Psoas muscle (tissue), 8 donors: Measurements from ENCODE around the gene IRAK1. TPM values are rescaled to one million over a fixed set of nuclear protein-coding genes. Genes with fewer than 3 reads are reported as not detected.
A peak's percentile ranks its signal among the peaks of the same experiment; 100 is the strongest.

Experiments used
- ATAC-seq, 4 donors: fragments of 200-7000 bp; cut with Tn5 transposase; one replicate each; pipeline ENCODE4 v1.9.1; 2020; ENCODE audit warnings: moderate library complexity in 3 of 4, mild to moderate bottlenecking in 2 of 4
- DNase-seq, 2 donors: peaks; one replicate each; pipeline ENCODE4 v3.0.0-alpha.2; 2020
- H3K27ac ChIP-seq: fragments of 200-600 bp; one replicate; pipeline ENCODE4 v1.8.0; 2022
- H3K27me3 ChIP-seq, 3 donors: fragments of 200-600 bp in 1 of 3; one replicate each; pipeline versions ENCODE4 v1.6.1 to v1.8.0; 2013 to 2022; ENCODE audit warnings: low read length in 2 of 3, mild to moderate bottlenecking in 2 of 3, moderate library complexity in 1 of 3; ENCODE audit not compliant: insufficient read depth in 3 of 3
- H3K36me3 ChIP-seq, 2 donors: fragments of 200-600 bp in 1 of 2; one replicate each; pipeline versions ENCODE4 v1.6.1 to v1.8.0; 2013 to 2022; ENCODE audit warnings: low read depth in 1 of 2, mild to moderate bottlenecking in 1 of 2, moderate library complexity in 1 of 2; ENCODE audit not compliant: insufficient read depth in 1 of 2
- H3K4me1 ChIP-seq: fragments of 200-600 bp; one replicate; pipeline ENCODE4 v1.8.0; 2022
- H3K4me3 ChIP-seq: fragments of 200-600 bp; one replicate; pipeline ENCODE4 v1.8.0; 2022; ENCODE audit warnings: mild to moderate bottlenecking
- H3K9me3 ChIP-seq: fragments of 200-600 bp; one replicate; pipeline ENCODE4 v1.8.0; 2022
- WGBS, 3 donors: extraction: QIAGEN DNeasy Blood & Tissue Kit; methylation state at CpG; one replicate each; pipeline versions ENCODE4 v1.1.6 to v1.1.7; 2013; 5-methylcytosine and 5-hydroxymethylcytosine counted together
- intact Hi-C, 2 donors: fragments of 100-400 bp; cut with DNase I; formaldehyde crosslinking; loops; one replicate each; pipeline versions ENCODE4 v1.11.0 to v1.14.2; 2022
- polyA plus RNA-seq, 3 donors: library from polyadenylated mRNA; stranded (reverse); fragments of 200-250 nt; gene quantifications; one replicate each; pipeline ENCODE4 v1.2.3, GENCODE V29; 2013
- total RNA-seq, 4 donors: library from RNA; stranded (reverse); fragmentation: NEBNext Ultra II Directional in 2 of 4; extraction: Animal tissue kit (Norgen Biotek cat#: 25700) in 2 of 4; gene quantifications; one replicate each; pipeline versions ENCODE4 v1.2.1 to v1.2.4, GENCODE V29; 2021 to 2023
- TF ChIP-seq, protein P1 (sequence below): fragments of 200-600 bp; IDR thresholded peaks from one replicate; pipeline ENCODE4 v1.8.0; 2022; ENCODE audit warnings: antibody characterized with exemption
- donor health status: healthy with polysubstance abuse.
- donor health status: DM: no; HTN: no; CAD: no; lungs with moderate emphysema.
- donor health status: Bipolar disorder and iron deficiency.
- donor health status: healthy.
- donor health status: DM: yes; HTN: yes; CAD: no.
- donor health status: DM: no; HTN: no; CAD: no.
- donor health status: DM: no; HTN: no; CAD: no.
- donor health status: DM: yes; HTN: yes; CAD: no.

Gene IRAK1
- total and polyA plus RNA-seq, 7 donors: 56.1 to 368 (median 127) TPM

DNA sequence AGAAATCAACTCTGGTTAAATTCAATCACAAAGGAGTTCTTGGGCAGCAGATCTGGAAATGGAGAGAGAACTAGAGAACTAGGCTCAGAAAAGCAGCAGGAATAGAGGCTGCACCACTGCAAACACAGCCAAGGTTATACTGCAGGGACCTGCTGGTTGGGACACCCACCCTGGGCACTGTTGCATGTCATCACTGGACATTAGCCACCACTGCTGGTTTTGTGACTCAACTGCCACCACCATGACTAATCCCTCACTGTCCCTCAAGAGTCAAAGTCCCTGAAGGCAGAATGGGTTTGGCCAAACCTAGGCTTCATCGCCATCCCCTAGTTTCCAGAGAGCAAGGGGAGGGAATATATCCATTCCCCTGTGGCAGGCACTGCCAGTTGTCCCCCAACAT lies 38.1 kb upstream of the IRAK1 start:
- Histone ChIP-seq H3K9me3 (no peaks in the 10 kb centered on the region), H3K4me1 (peaks cover 28% of the 10 kb centered on the region), H3K27me3 (peaks cover 0 to 7% (median 0%) of the 10 kb centered on the region in 3 donors), H3K36me3 (no peaks in the 10 kb centered on the region), H3K4me3 (no peak overlapping the region), H3K27ac (no peak overlapping the region)
- ATAC-seq: peak; percentile 60 to 77 (median 74)
- WGBS, 3 donors: 71 to 100% (median 89%) methylated on average over 1 of the region's 1 CpG
- no peak for DNase-seq
- intact Hi-C loops: loop anchor here in 1 of 2 donors (5.0 kb wide), 1 partner anchor 40 kb away; the partner anchor contains the start of gene MECP2
- TF ChIP-seq, protein P1, sequence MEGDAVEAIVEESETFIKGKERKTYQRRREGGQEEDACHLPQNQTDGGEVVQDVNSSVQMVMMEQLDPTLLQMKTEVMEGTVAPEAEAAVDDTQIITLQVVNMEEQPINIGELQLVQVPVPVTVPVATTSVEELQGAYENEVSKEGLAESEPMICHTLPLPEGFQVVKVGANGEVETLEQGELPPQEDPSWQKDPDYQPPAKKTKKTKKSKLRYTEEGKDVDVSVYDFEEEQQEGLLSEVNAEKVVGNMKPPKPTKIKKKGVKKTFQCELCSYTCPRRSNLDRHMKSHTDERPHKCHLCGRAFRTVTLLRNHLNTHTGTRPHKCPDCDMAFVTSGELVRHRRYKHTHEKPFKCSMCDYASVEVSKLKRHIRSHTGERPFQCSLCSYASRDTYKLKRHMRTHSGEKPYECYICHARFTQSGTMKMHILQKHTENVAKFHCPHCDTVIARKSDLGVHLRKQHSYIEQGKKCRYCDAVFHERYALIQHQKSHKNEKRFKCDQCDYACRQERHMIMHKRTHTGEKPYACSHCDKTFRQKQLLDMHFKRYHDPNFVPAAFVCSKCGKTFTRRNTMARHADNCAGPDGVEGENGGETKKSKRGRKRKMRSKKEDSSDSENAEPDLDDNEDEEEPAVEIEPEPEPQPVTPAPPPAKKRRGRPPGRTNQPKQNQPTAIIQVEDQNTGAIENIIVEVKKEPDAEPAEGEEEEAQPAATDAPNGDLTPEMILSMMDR: no peak

DNA sequence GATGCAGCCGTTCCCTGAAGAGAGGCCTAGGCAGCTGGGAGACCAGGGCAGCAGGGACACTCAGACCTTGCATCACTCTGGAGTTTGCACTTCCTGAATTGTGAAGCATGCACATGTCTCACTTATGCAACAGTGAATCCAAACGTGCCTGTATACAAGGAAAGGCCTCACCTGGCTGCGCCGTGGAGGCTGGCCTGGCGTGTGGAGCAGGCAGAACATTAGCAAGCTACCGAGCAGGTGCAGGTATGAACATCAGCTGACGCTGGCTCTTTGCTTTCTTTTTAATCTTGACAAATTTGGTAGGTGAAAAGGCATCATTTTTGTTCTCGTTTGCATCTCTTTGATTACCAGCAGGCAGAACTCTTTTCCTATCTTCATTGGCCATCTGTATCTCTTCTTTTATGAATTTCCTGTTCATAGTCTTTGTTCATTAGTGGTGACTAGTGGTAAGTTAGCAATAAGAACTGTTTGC lies 37.1 kb upstream of the IRAK1 start:
- DNase-seq (no peak), ATAC-seq (peak; percentile 31 to 61 (median 54))
- Histone ChIP-seq H3K27me3 (peaks cover 0 to 16% (median 0%) of the 10 kb centered on the region in 3 donors), H3K4me1 (peaks cover 23% of the 10 kb centered on the region), H3K4me3 (no peak overlapping the region), H3K9me3 (no peaks in the 10 kb centered on the region), H3K36me3 (no peaks in the 10 kb centered on the region), H3K27ac (peak overlapping the region; percentile 2)
- WGBS, 3 donors: 53 to 74% (median 56%) methylated on average over 8 of the region's 8 CpGs
- TF ChIP-seq, protein P1: no peak
- intact Hi-C loops: loop anchor here in 1 of 2 donors (5.0 kb wide), 1 partner anchor 40 kb away; the partner anchor contains the start of gene MECP2

DNA sequence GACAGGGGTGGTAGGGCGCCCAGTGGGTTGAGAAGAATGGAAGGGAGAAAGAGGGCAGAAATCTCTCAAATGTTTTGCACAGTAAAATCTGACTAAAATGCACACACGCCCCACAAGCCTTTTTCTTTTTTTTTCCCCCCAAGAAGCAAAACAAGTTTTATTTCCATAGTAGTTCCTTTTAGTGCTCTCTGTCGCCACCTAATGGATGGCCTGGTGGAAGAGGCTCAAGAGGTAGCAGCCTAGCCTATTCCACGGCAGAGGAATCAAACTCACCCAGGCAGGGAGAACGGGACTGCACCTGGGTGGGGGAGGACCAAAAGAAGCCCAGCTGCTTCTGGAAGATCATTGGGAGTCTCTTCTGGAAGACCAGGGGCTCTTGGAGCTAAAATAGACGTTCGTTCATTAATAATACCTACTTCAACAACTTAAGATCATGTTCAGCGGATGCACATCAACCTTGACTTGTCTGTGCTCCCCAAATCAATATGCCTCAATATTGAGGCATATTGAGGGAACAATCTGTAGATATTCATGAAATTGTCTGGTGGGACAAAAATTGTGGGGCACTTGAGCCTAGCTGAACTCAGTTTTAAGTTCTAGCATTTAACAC lies 31.6 kb upstream of the IRAK1 start:
- intact Hi-C loops: loop anchor here (2.0 to 5.0 kb wide), 2 partner anchors 39 kb away; no protein-coding TSS in a partner anchor
- Histone ChIP-seq H3K36me3 (no peaks in the 10 kb centered on the region), H3K27me3 (peaks cover 0 to 28% (median 0%) of the 10 kb centered on the region in 3 donors), H3K27ac (no peak overlapping the region), H3K4me1 (peaks cover 43% of the 10 kb centered on the region), H3K9me3 (no peaks in the 10 kb centered on the region), H3K4me3 (no peak overlapping the region)
- TF ChIP-seq, protein P1: peak; percentile 75
- WGBS, 3 donors: 32 to 35% (median 35%) methylated on average over 8 of the region's 8 CpGs
- ATAC-seq: peak; percentile 43 to 65 (median 56)
- DNase-seq: peak; percentile 58 to 73

GRCh38 chrX:154050113-154050495 lies 30.4 kb upstream of the IRAK1 start:
- Histone ChIP-seq H3K27ac (peak overlapping the region; percentile 72), H3K9me3 (no peaks in the 10 kb centered on the region), H3K36me3 (no peaks in the 10 kb centered on the region), H3K4me1 (peaks cover 50% of the 10 kb centered on the region), H3K27me3 (peaks cover 0 to 32% (median 0%) of the 10 kb centered on the region in 3 donors), H3K4me3 (no peak overlapping the region)
- ATAC-seq: peak in 3 of 4 donors; percentile 20 to 37 (median 26)
- intact Hi-C loops: loop anchor here (2.0 to 5.0 kb wide), 2 partner anchors 37 to 38 kb away; no protein-coding TSS in a partner anchor
- no peak for DNase-seq
- 38 to 82% (median 55%) methylated on average over 5 to 7 of the region's 7 CpGs for WGBS, 3 donors
- TF ChIP-seq, protein P1: no peak
